NCI-H345 (cell line): Measurements from ENCODE around the gene CDC5L.

ENCODE experiments used
- DNase-seq: peaks from one replicate; lab custom pipeline; 2025; lab: John Stamatoyannopoulos, UW

CDC5L gene

DNA sequence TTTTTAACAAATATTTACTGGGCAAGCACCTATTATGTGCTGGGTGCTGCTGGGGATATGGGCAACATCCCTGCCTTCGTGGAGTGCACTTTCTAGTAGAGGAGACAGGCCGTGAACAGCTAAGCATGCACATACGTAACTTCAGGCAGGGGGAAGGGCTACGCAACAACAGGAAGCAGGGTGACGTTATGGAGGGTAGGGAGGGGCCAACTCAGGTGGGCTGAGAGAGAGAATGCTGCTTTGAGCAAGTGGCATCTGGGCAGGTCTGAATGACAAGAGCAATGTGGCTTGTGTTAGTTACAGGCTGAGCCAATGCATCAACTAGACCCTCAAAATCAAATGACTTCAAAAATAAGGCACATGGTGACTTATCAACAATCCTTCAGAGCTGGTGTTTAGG lies 112.1 kb downstream of the CDC5L start:
- DNase-seq: no peak
